GM19455 (cell line): ENCODE measurements around the gene KRTAP2-2.
"Not testable (repeated sequence)": the region's sequence is repeated elsewhere in the genome, so short reads cannot be mapped to it uniquely, and the experiment has no call there.

Experiments
- ATAC-seq: cut with Tn5 transposase; IDR thresholded peaks from one replicate; pipeline ENCODE4 v1.9.1; 2021; ENCODE audit not compliant: unreplicated experiment

KRTAP2-2 gene

GRCh38 chr17:41065016-41065689 lies 10.1 kb upstream of the KRTAP2-2 start:
- not testable (repeated sequence) for ATAC-seq

GRCh38 chr17:41064301-41064700 lies 9.3 kb upstream of the KRTAP2-2 start:
- ATAC-seq, result no peak

- no peak for ATAC-seq
These were observed 8.4 kb upstream of the KRTAP2-2 start for GRCh38 chr17:41063449-41063848.

- ATAC-seq, result no peak
These were observed 6.9 kb upstream of the KRTAP2-2 start for GRCh38 chr17:41061964-41062363.

- ATAC-seq, result no peak
These were observed 5.1 kb upstream of the KRTAP2-2 start, which contains the start of gene KRTAP2-3 for GRCh38 chr17:41060052-41060604. KRTAP2-3 (minus strand) TSS chr17:41060114; CDS start chr17:41060050, 64 bp downstream.

GRCh38 chr17:41059276-41060051 lies 4.4 kb upstream of the KRTAP2-2 start:
- ATAC-seq, result not testable (repeated sequence)

- ATAC-seq, result no peak
These were observed 3.7 kb upstream of the KRTAP2-2 start for GRCh38 chr17:41058741-41059140.

- no peak for ATAC-seq
These were observed 2.5 kb upstream of the KRTAP2-2 start for GRCh38 chr17:41057547-41057946.

- ATAC-seq, result not testable (repeated sequence)
These were observed 474 bp downstream of the KRTAP2-2 start for GRCh38 chr17:41054556-41054955.

- ATAC-seq, result no peak
These were observed 1.0 kb downstream of the KRTAP2-2 start for GRCh38 chr17:41054025-41054424.

GRCh38 chr17:41052566-41052965 lies 2.5 kb downstream of the KRTAP2-2 start:
- no peak for ATAC-seq

- no peak for ATAC-seq
These were observed 5.9 kb downstream of the KRTAP2-2 start for GRCh38 chr17:41049110-41049509.

- ATAC-seq, result no peak
These were observed 6.6 kb downstream of the KRTAP2-2 start for GRCh38 chr17:41048441-41048840.

GRCh38 chr17:41046735-41047465 lies 8.1 kb downstream of the KRTAP2-2 start, which contains the start of gene KRTAP2-1:
KRTAP2-1 (minus strand) TSS chr17:41047316; CDS start chr17:41047267, 49 bp downstream.
- not testable (repeated sequence) for ATAC-seq

- no peak for ATAC-seq
These were observed 12.1 kb downstream of the KRTAP2-2 start for GRCh38 chr17:41042953-41043352.

- ATAC-seq, result not testable (repeated sequence)
These were observed 14.1 kb downstream of the KRTAP2-2 start, which contains the start of gene KRTAP1-1 for GRCh38 chr17:41040783-41041571. KRTAP1-1 (minus strand) TSS chr17:41041450; CDS start chr17:41041397, 53 bp downstream.

GRCh38 chr17:41037853-41038350 lies 17.1 kb downstream of the KRTAP2-2 start:
- no peak for ATAC-seq

- not testable (repeated sequence) for ATAC-seq
These were observed 20.6 kb downstream of the KRTAP2-2 start, which contains the start of gene KRTAP1-3 for GRCh38 chr17:41034346-41034935. KRTAP1-3 (minus strand) TSS chr17:41034874; CDS start chr17:41034821, 53 bp downstream.

- ATAC-seq, result no peak
These were observed 25.3 kb downstream of the KRTAP2-2 start, which contains the start of gene KRTAP1-4 for GRCh38 chr17:41029633-41030245. KRTAP1-4 (minus strand) TSS chr17:41030195; CDS start chr17:41030078, 117 bp downstream.
